ENCODE results near the gene TNXB. TPM values are rescaled to one million over a fixed set of nuclear protein-coding genes. Genes with fewer than 3 reads are reported as not detected.

TNXB gene
- total and polyA plus RNA-seq, 8 donors = 15.1 to 408 (median 44.6) TPM

DNA sequence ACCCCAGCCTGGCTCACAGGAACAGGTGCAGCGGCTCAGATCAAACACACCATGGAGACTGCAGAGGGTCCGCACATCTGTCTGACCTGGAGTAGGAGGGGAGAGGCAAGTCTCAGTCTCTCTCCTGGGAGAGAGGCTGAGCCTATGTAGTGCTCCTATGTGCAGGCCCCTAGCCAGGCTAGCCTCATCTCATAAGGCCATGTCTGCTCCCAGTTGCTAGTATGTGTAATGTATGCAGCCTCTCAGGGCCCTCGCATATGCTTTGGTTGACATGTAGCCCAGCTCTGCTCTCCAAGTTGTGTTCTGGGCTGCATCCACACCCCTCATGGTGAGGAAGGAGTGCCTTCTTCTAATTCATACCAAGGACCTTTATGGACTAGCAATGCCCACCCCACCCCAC, 11.8 kb downstream of the TNXB start:
- TF ChIP-seq EP300 (IDR thresholded peaks at IDR 0.05) = no peak
- no peak for DNase-seq
- H3K9me3 ChIP-seq = no peaks in the 10 kb centered on the region
- peaks cover 5 to 42% (median 17%) of the 10 kb centered on the region in 3 donors for H3K27me3 ChIP-seq
- no peak overlapping the region for H3K27ac ChIP-seq
- H3K4me3 ChIP-seq = no peak overlapping the region
- peaks cover 12 to 30% (median 24%) of the 10 kb centered on the region in 4 donors for H3K4me1 ChIP-seq
- intact Hi-C loops (cut with DNase I; ENCODE audit: low total_unique reads) = no loop called here
- WGBS, 5 donors = 83 to 96% (median 89%) methylated on average over 3 of the region's 3 CpGs
- H3K36me3 ChIP-seq = peaks cover 0 to 4% (median 0%) of the 10 kb centered on the region in 4 donors

DNA sequence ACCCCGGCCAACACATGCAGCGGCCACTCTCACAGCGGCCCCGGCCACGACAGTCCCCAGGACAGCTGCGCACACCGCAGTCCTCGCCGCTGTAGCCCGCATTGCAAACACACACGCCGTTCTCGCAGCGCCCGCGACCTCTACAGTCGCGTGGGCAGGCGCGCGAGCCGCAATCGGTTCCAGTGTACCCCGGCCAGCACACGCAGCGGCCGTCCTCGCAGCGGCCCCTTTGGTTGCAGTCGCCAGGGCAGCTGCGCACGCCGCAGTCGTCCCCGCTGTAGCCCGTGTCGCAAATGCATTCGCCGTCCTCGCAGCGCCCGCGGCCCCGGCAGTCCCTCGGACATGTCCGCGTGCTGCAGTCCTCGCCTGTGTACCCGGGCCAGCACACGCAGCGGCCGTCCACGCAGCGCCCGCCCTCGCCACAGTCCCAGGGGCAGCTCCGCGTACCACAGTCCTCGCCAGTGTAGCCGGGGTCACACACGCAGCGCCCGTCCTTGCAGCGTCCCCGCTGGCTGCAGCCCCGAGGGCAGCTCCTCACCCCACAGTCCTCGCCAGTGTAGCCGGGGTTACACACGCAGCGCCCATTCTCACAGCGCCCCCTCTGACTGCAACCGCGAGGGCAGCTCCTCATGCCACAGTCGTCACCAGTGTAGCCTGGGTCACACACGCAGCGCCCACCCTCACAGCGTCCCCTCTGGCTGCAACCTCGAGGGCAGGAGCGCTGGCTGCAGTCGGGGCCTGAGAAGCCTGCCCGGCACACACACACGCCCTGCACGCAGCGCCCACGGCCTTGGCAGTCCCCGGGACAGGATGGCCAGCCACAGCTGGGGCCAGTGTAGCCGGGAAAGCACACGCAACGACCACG, 12.5 kb downstream of the TNXB start:
- intact Hi-C loops (cut with DNase I; ENCODE audit: low total_unique reads) = no loop called here
- TF ChIP-seq, protein P1, sequence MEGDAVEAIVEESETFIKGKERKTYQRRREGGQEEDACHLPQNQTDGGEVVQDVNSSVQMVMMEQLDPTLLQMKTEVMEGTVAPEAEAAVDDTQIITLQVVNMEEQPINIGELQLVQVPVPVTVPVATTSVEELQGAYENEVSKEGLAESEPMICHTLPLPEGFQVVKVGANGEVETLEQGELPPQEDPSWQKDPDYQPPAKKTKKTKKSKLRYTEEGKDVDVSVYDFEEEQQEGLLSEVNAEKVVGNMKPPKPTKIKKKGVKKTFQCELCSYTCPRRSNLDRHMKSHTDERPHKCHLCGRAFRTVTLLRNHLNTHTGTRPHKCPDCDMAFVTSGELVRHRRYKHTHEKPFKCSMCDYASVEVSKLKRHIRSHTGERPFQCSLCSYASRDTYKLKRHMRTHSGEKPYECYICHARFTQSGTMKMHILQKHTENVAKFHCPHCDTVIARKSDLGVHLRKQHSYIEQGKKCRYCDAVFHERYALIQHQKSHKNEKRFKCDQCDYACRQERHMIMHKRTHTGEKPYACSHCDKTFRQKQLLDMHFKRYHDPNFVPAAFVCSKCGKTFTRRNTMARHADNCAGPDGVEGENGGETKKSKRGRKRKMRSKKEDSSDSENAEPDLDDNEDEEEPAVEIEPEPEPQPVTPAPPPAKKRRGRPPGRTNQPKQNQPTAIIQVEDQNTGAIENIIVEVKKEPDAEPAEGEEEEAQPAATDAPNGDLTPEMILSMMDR (IDR thresholded peaks at IDR 0.05) = no peak
- TF ChIP-seq EP300 (IDR thresholded peaks at IDR 0.05) = no peak
- no peak for TF ChIP-seq POLR2A (IDR thresholded peaks at IDR 0.05)
- no peak for TF ChIP-seq POLR2AphosphoS5 (IDR thresholded peaks at IDR 0.05)
- Histone ChIP-seq H3K36me3 (peaks cover 0 to 4% (median 0%) of the 10 kb centered on the region in 4 donors), H3K27me3 (peaks cover 5 to 42% (median 17%) of the 10 kb centered on the region in 3 donors), H3K27ac (peak overlapping the region in 1 of 5 donors; percentile 16), H3K4me1 (peaks cover 18 to 38% (median 29%) of the 10 kb centered on the region in 4 donors), H3K4me3 (peak overlapping the region; percentile 18 to 25 (median 22)), H3K9me3 (no peaks in the 10 kb centered on the region)
- WGBS, 5 donors = 17 to 37% (median 29%) methylated on average over 7 to 90 of the region's 90 CpGs
- peak in 1 of 2 donors; percentile 54 for DNase-seq

DNA sequence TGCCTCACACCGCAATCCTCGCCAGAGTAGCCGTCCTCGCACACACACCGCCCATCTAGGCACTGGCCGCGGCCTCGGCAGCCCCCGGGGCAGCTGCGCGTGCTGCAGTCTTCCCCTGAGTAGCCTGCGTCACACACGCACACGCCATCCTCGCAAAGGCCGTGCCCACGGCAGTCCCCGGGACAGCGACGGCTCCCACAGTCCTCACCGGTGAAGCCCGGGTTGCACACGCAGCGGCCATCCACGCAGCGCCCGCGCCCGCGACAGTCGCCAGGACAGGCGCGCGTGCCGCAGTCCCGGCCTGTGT, 13.1 kb downstream of the TNXB start:
- peak overlapping the region in 1 of 5 donors; percentile 16 for H3K27ac ChIP-seq
- peaks cover 5 to 42% (median 17%) of the 10 kb centered on the region in 3 donors for H3K27me3 ChIP-seq
- TF ChIP-seq, protein P1 (IDR thresholded peaks at IDR 0.05) = no peak
- TF ChIP-seq POLR2A (IDR thresholded peaks at IDR 0.05) (no peak), EP300 (IDR thresholded peaks at IDR 0.05) (no peak), POLR2AphosphoS5 (IDR thresholded peaks at IDR 0.05) (no peak)

DNA sequence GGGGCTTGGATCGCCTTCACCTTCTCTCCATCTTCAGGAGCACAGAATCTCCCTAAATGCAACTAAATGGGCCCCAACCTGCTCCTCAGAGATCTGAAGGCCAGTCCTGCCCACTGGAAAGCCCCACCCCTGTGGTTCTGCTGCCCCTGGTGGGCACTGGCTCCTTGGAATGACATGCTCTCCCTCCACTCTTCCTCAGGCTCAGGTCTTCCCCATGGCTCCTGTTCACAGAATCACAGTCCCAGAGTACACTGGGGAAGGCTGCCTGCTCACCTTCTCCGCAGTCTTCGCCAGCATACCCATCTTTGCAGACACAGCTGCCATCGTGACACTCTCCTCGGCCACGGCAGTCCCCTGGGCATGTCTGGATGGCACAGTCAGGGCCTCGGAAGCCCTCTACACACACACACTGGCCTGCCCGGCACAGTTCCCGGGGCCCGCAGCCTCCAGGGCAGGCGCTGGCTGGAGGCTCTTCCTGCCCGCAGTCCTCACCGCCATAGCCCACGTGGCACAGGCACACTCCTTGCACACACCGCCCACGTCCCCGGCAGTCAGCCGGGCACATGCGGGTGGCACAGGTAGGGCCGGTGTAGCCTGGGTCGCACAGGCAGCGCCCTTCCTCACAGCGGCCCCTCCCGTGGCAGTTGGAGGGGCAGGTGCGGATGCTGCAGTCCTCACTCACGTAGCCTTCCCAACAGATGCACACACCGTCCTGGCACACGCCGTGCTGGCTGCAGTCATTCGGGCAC, 13.6 kb downstream of the TNXB start:
- peak overlapping the region in 3 of 4 donors; percentile 18 to 25 (median 23) for H3K4me3 ChIP-seq
- H3K27me3 ChIP-seq = peaks cover 5 to 42% (median 17%) of the 10 kb centered on the region in 3 donors
- H3K4me1 ChIP-seq = peaks cover 21 to 40% (median 32%) of the 10 kb centered on the region in 4 donors
- peaks cover 0 to 4% (median 0%) of the 10 kb centered on the region in 4 donors for H3K36me3 ChIP-seq
- intact Hi-C loops (cut with DNase I; ENCODE audit: low total_unique reads) = no loop called here
- H3K27ac ChIP-seq = peak overlapping the region in 1 of 5 donors; percentile 8
- TF ChIP-seq POLR2AphosphoS5 (IDR thresholded peaks at IDR 0.05) (no peak), EP300 (IDR thresholded peaks at IDR 0.05) (no peak), POLR2A (IDR thresholded peaks at IDR 0.05) (no peak)
- TF ChIP-seq, protein P1 (IDR thresholded peaks at IDR 0.05) = no peak
- 61 to 83% (median 73%) methylated on average over 23 to 30 of the region's 30 CpGs for WGBS, 5 donors
- DNase-seq = no peak
- H3K9me3 ChIP-seq = no peaks in the 10 kb centered on the region

More for the DNA sequence above, 13.1 kb downstream of the TNXB start:
- 22 to 48% (median 33%) methylated on average over 31 to 36 of the region's 36 CpGs for WGBS, 5 donors
- Histone ChIP-seq H3K4me3 (peak overlapping the region; percentile 18 to 25 (median 22)), H3K9me3 (no peaks in the 10 kb centered on the region), H3K36me3 (peaks cover 0 to 4% (median 0%) of the 10 kb centered on the region in 4 donors), H3K4me1 (peaks cover 21 to 40% (median 32%) of the 10 kb centered on the region in 4 donors)
- intact Hi-C loops (cut with DNase I; ENCODE audit: low total_unique reads) = no loop called here
- DNase-seq = no peak
